H9 (cell line): ENCODE measurements around the gene DLX6. TPM values are rescaled to one million over a fixed set of nuclear protein-coding genes. Genes with fewer than 3 reads are reported as not detected.
"Not testable (repeated sequence)": the region's sequence is repeated elsewhere in the genome, so short reads cannot be mapped to it uniquely, and the experiment has no call there.

Experiments used
- DNase-seq: peaks from one replicate; pipeline ENCODE4 v3.0.0-alpha.2; 2017
- H2AFZ ChIP-seq: one replicate; pipeline ENCODE4 v1.6.1; 2013; ENCODE audit warnings: mild to moderate bottlenecking, low read length, control low read depth, moderate library complexity
- H2AK5ac ChIP-seq: 2 replicates; pipeline ENCODE4 v1.6.1; 2013; ENCODE audit warnings: low read length, control low read depth, mixed read lengths; ENCODE audit not compliant: insufficient read length
- H2BK120ac ChIP-seq: one replicate; pipeline ENCODE4 v1.6.1; 2013; ENCODE audit warnings: low read depth, mild to moderate bottlenecking, low read length, control low read depth, inconsistent platforms; ENCODE audit not compliant: poor library complexity, severe bottlenecking
- H2BK12ac ChIP-seq: 2 replicates; pipeline ENCODE4 v1.6.1; 2013; ENCODE audit warnings: low read length, control low read depth, mixed read lengths, low read depth; ENCODE audit not compliant: insufficient read length
- H2BK15ac ChIP-seq: 2 replicates; pipeline ENCODE4 v1.6.1; 2013; ENCODE audit warnings: low read depth, low read length, control low read depth
- H2BK20ac ChIP-seq: one replicate; pipeline ENCODE4 v1.6.1; 2013; ENCODE audit warnings: low read depth, mild to moderate bottlenecking, low read length, control low read depth, inconsistent platforms; ENCODE audit not compliant: poor library complexity, severe bottlenecking
- H2BK5ac ChIP-seq: 2 replicates; pipeline ENCODE4 v1.6.1; 2013; ENCODE audit warnings: low read length, control low read depth, mixed read lengths; ENCODE audit not compliant: insufficient read length
- H3K14ac ChIP-seq: 2 replicates; pipeline ENCODE4 v1.6.1; 2013; ENCODE audit warnings: low read length, control low read depth; ENCODE audit not compliant: insufficient read depth
- H3K18ac ChIP-seq: 2 replicates; pipeline ENCODE4 v1.6.1; 2013; ENCODE audit warnings: low read depth, mild to moderate bottlenecking, mixed read lengths, low read length, control low read depth; ENCODE audit not compliant: insufficient read length
- H3K23ac ChIP-seq: 2 replicates; pipeline ENCODE4 v1.6.1; 2013; ENCODE audit warnings: low read length, control low read depth, mixed read lengths, low read depth; ENCODE audit not compliant: insufficient read length
- H3K23me2 ChIP-seq: 2 replicates; pipeline ENCODE4 v1.6.1; 2013; ENCODE audit warnings: low read depth, mild to moderate bottlenecking, mixed read lengths, low read length, control low read depth; ENCODE audit not compliant: insufficient read length, poor library complexity, severe bottlenecking
- H3K27ac ChIP-seq: 2 replicates; pipeline ENCODE4 v1.5.1; 2013; ENCODE audit warnings: low read length, control low read depth, mixed read lengths, low read depth; ENCODE audit not compliant: insufficient read length
- H3K27me3 ChIP-seq: 2 replicates; pipeline ENCODE4 v1.6.1; 2013; ENCODE audit warnings: low read length, control low read depth, inconsistent platforms; ENCODE audit not compliant: insufficient read depth
- H3K4ac ChIP-seq: 2 replicates; pipeline ENCODE4 v1.6.1; 2013; ENCODE audit warnings: low read depth, mild to moderate bottlenecking, control low read depth, inconsistent platforms, low read length, moderate library complexity
- H3K4me1 ChIP-seq: 2 replicates; pipeline ENCODE4 v1.6.1; 2013; ENCODE audit warnings: low read length, control low read depth, inconsistent platforms; ENCODE audit not compliant: insufficient read depth
- H3K4me2 ChIP-seq: 2 replicates; pipeline ENCODE4 v1.6.1; 2013; ENCODE audit warnings: low read length, control low read depth, mixed read lengths; ENCODE audit not compliant: insufficient read length, insufficient read depth
- H3K56ac ChIP-seq: 2 replicates; pipeline ENCODE4 v1.6.1; 2013; ENCODE audit warnings: low read depth, mild to moderate bottlenecking, mixed read lengths, low read length, control low read depth; ENCODE audit not compliant: insufficient read length
- H3K79me1 ChIP-seq: 2 replicates; pipeline ENCODE4 v1.6.1; 2013; ENCODE audit warnings: low read depth, mild to moderate bottlenecking, moderate library complexity, low read length, control low read depth, inconsistent platforms; ENCODE audit not compliant: insufficient read depth, poor library complexity, severe bottlenecking
- H3K79me2 ChIP-seq: 2 replicates; pipeline ENCODE4 v1.6.1; 2013; ENCODE audit warnings: low read length, control low read depth, inconsistent platforms; ENCODE audit not compliant: insufficient read depth
- H3K9ac ChIP-seq: 2 replicates; pipeline ENCODE4 v1.6.1; 2013; ENCODE audit warnings: low read length, control low read depth, mixed read lengths; ENCODE audit not compliant: insufficient read length; ENCODE audit errors: extremely low read depth
- H3K9me3 ChIP-seq: one replicate; pipeline ENCODE4 v1.6.1; 2013; ENCODE audit warnings: low read depth, low read length, inconsistent platforms; ENCODE audit not compliant: control insufficient read depth
- H3T11ph ChIP-seq: one replicate; pipeline ENCODE4 v1.6.1; 2013; ENCODE audit warnings: mild to moderate bottlenecking, low read length, control low read depth, inconsistent platforms
- H4K20me1 ChIP-seq: one replicate; pipeline ENCODE4 v1.6.1; 2013; ENCODE audit not compliant: control insufficient read depth, insufficient read length, insufficient read depth
- H4K5ac ChIP-seq: 2 replicates; pipeline ENCODE4 v1.6.1; 2013; ENCODE audit warnings: low read depth, mild to moderate bottlenecking, mixed read lengths, low read length, control low read depth; ENCODE audit not compliant: insufficient read length
- H4K8ac ChIP-seq: replicated peaks from 2 replicates; pipeline ENCODE4 v1.6.1; 2013; ENCODE audit warnings: low read length, control low read depth, mixed read lengths, low read depth; ENCODE audit not compliant: insufficient read length
- H4K91ac ChIP-seq: 2 replicates; pipeline ENCODE4 v1.6.1; 2013; ENCODE audit warnings: low read depth, mild to moderate bottlenecking, moderate library complexity, mixed read lengths, low read length, control low read depth; ENCODE audit not compliant: insufficient read length
- H3K27ac Mint-ChIP-seq, 3 experiments: 2 replicates in 2 of 3; 3 replicates in 1 of 3; pipeline ENCODE4 v1.8.0; 2020 to 2021; ENCODE audit warnings: mixed read lengths in 3 of 3, mild to moderate bottlenecking in 1 of 3, moderate library complexity in 1 of 3
- H3K27me3 Mint-ChIP-seq: 2 replicates; pipeline ENCODE4 v1.8.0; 2021; ENCODE audit warnings: low read depth, mild to moderate bottlenecking, moderate library complexity, mixed read lengths
- H3K36me3 Mint-ChIP-seq, 3 experiments: 2 replicates in 2 of 3; 3 replicates in 1 of 3; pipeline ENCODE4 v1.8.0; 2020 to 2021; ENCODE audit warnings: low read depth in 3 of 3, mixed read lengths in 3 of 3; ENCODE audit not compliant: insufficient read depth in 1 of 3
- H3K4me1 Mint-ChIP-seq, 2 experiments: 2 replicates each; pipeline ENCODE4 v1.8.0; 2020; ENCODE audit warnings: mixed read lengths in 2 of 2
- H3K4me3 Mint-ChIP-seq, 2 experiments: 2 replicates in 1 of 2; 3 replicates in 1 of 2; pipeline ENCODE4 v1.8.0; 2020 to 2021; ENCODE audit warnings: mild to moderate bottlenecking in 2 of 2, mixed read lengths in 2 of 2, moderate library complexity in 1 of 2
- H3K9me3 Mint-ChIP-seq, 2 experiments: 2 replicates in 1 of 2; 3 replicates in 1 of 2; pipeline ENCODE4 v1.8.0; 2020; ENCODE audit warnings: mild to moderate bottlenecking in 2 of 2, mixed read lengths in 2 of 2, moderate library complexity in 1 of 2
- CTCF ChIP-seq: fragments of 200-600 bp; sonication (generic); conservative IDR thresholded peaks from 3 replicates; pipeline ENCODE4 v1.8.0; 2021; ENCODE audit warnings: antibody characterized with exemption, mild to moderate bottlenecking
- WGBS: extraction: QIAGEN DNeasy Blood & Tissue Kit; methylation state at CpG from one replicate; pipeline ENCODE4 v1.1.7; 2013; ENCODE audit warnings: missing lambda C conversion rate, low lambda C conversion rate, mixed read lengths; ENCODE audit not compliant: insufficient read length; ENCODE audit errors: extremely low coverage; 5-methylcytosine and 5-hydroxymethylcytosine counted together
- total RNA-seq: library from RNA; stranded (reverse); gene quantifications from 2 replicates; pipeline ENCODE4 v1.2.1, GENCODE V29; 2021

Gene DLX6
- total RNA-seq, 1 experiment from 2014 or later = 0.24 TPM

GRCh38 chr7:97027427-97028234, 22.3 kb downstream of the DLX6 start:
- H3K27ac Mint-ChIP-seq = no peak overlapping the region
- H2AFZ ChIP-seq = no peak overlapping the region
- no peak overlapping the region for H3T11ph ChIP-seq
- peaks cover 50% of the 10 kb centered on the region for H3K27me3 ChIP-seq
- H3K79me1 ChIP-seq = no peaks in the 10 kb centered on the region
- H3K56ac ChIP-seq = no peak overlapping the region
- no peak overlapping the region for H2BK12ac ChIP-seq
- peak; percentile 94 for TF ChIP-seq CTCF
- H3K27me3 Mint-ChIP-seq = peaks cover 96% of the 10 kb centered on the region
- peaks cover 0 to 5% of the 10 kb centered on the region in 2 experiments; a peak in 3 of 5 replicates for H3K9me3 Mint-ChIP-seq
- H3K36me3 Mint-ChIP-seq = no peaks in the 10 kb centered on the region; a peak in 1 of 7 replicates
- 0 out of 2 replicates have a peak, but pooled peaks cover 2% of the 10 kb centered on the region for H3K4me1 ChIP-seq
- H3K79me2 ChIP-seq = no peaks in the 10 kb centered on the region
- H3K18ac ChIP-seq = no peak overlapping the region
- no peak overlapping the region for H4K8ac ChIP-seq
- H3K23me2 ChIP-seq = peaks cover 13% of the 10 kb centered on the region
- H4K91ac ChIP-seq = no peak overlapping the region
- peak; percentile 77 for DNase-seq
- H2BK15ac ChIP-seq = no peak overlapping the region
- peaks cover 45 to 49% of the 10 kb centered on the region in 2 experiments for H3K4me1 Mint-ChIP-seq
- H2BK120ac ChIP-seq = no peak overlapping the region
- H2BK20ac ChIP-seq = no peak overlapping the region
- no peaks in the 10 kb centered on the region for H3K9me3 ChIP-seq
- H3K27ac ChIP-seq = no peak overlapping the region
- no peaks in the 10 kb centered on the region for H4K20me1 ChIP-seq
- H4K5ac ChIP-seq = no peak overlapping the region
- H3K4me2 ChIP-seq = peak overlapping the region; percentile 58
- no peak overlapping the region; the same call in 1 of the 2 replicates for H3K14ac ChIP-seq
- no peak overlapping the region for H3K4ac ChIP-seq
- no peak overlapping the region for H2AK5ac ChIP-seq
- H3K23ac ChIP-seq = no peak overlapping the region
- WGBS = no CpG with 5 or more reads among the region's 23 CpGs
- H3K9ac ChIP-seq = no peak overlapping the region
- no peak overlapping the region for H2BK5ac ChIP-seq
- peak overlapping the region; percentile 51 to 82 for H3K4me3 Mint-ChIP-seq

- H3K27me3 ChIP-seq, H3K9me3 Mint-ChIP-seq, H2AK5ac ChIP-seq, DNase-seq, H3K4me1 ChIP-seq, H3K56ac ChIP-seq, H3K79me2 ChIP-seq, H3K9me3 ChIP-seq, H3K79me1 ChIP-seq, H3K27ac ChIP-seq, H2BK12ac ChIP-seq, H4K20me1 ChIP-seq, H3K4me1 Mint-ChIP-seq, H3K36me3 Mint-ChIP-seq, H2BK15ac ChIP-seq, H3K4me3 Mint-ChIP-seq, H3K23ac ChIP-seq, H2BK5ac ChIP-seq, H2AFZ ChIP-seq, H4K8ac ChIP-seq, H4K5ac ChIP-seq, H3K14ac ChIP-seq, H3K27ac Mint-ChIP-seq, H4K91ac ChIP-seq, H3K9ac ChIP-seq, H3K23me2 ChIP-seq, H2BK20ac ChIP-seq, H3K18ac ChIP-seq, H3K4ac ChIP-seq, H3T11ph ChIP-seq, H3K4me2 ChIP-seq, H2BK120ac ChIP-seq: not testable (repeated sequence)
- H3K27me3 Mint-ChIP-seq = peaks cover 55% of the 10 kb centered on the region
- no CpG with 5 or more reads among the region's 30 CpGs for WGBS
These were observed 29.0 kb downstream of the DLX6 start for GRCh38 chr7:97034213-97034852.
